Mesendoderm (in vitro differentiated cells): ENCODE data around the gene STUB1.

ENCODE experiments used
- DNase-seq: peaks from one replicate; pipeline ENCODE4 v3.0.0; 2013
- H2AK5ac ChIP-seq: 2 replicates; pipeline ENCODE4 v1.6.1; 2013; ENCODE audit warnings: low read length, inconsistent platforms
- H2BK120ac ChIP-seq: 2 replicates; pipeline ENCODE4 v1.6.1; 2013; ENCODE audit warnings: low read depth, mild to moderate bottlenecking, low read length, moderate library complexity, mixed read lengths
- H2BK15ac ChIP-seq: replicated peaks from 2 replicates; pipeline ENCODE4 v1.6.1; 2013; ENCODE audit warnings: low read depth, mild to moderate bottlenecking, moderate library complexity
- H2BK5ac ChIP-seq: 2 replicates; pipeline ENCODE4 v1.6.1; 2013; ENCODE audit warnings: low read length, inconsistent platforms
- H3K18ac ChIP-seq: 2 replicates; pipeline ENCODE4 v1.6.1; 2013; ENCODE audit warnings: mild to moderate bottlenecking, low read length, mixed read lengths
- H3K23ac ChIP-seq: one replicate; pipeline ENCODE4 v1.6.1; 2013; ENCODE audit warnings: low read length
- H3K27ac ChIP-seq: 2 replicates; pipeline ENCODE4 v1.5.1; 2013; ENCODE audit warnings: low read depth, mild to moderate bottlenecking, inconsistent platforms, low read length, moderate library complexity
- H3K27me3 ChIP-seq: 2 replicates; pipeline ENCODE4 v1.6.1; 2013; ENCODE audit warnings: low read length, control low read depth, mild to moderate bottlenecking, inconsistent platforms; ENCODE audit not compliant: insufficient read depth, poor library complexity
- H3K36me3 ChIP-seq: 2 replicates; pipeline ENCODE4 v1.6.1; 2013; ENCODE audit warnings: low read length, inconsistent platforms; ENCODE audit not compliant: control insufficient read depth, insufficient read depth
- H3K4ac ChIP-seq: one replicate; pipeline ENCODE4 v1.6.1; 2013; ENCODE audit warnings: low read depth, mild to moderate bottlenecking, low read length, moderate library complexity
- H3K4me1 ChIP-seq: 2 replicates; pipeline ENCODE4 v1.6.1; 2013; ENCODE audit warnings: low read depth, low read length, inconsistent platforms; ENCODE audit not compliant: control insufficient read depth
- H3K4me2 ChIP-seq: 2 replicates; pipeline ENCODE4 v1.6.1; 2013; ENCODE audit warnings: low read length
- H3K4me3 ChIP-seq: 2 replicates; pipeline ENCODE4 v1.5.1; 2013; ENCODE audit warnings: mild to moderate bottlenecking, low read length
- H3K56ac ChIP-seq: one replicate; pipeline ENCODE4 v1.6.1; 2013; ENCODE audit warnings: low read length
- H3K79me1 ChIP-seq: 2 replicates; pipeline ENCODE4 v1.6.1; 2013; ENCODE audit warnings: low read length, inconsistent platforms
- H3K79me2 ChIP-seq: 2 replicates; pipeline ENCODE4 v1.6.1; 2013; ENCODE audit warnings: mild to moderate bottlenecking, low read length; ENCODE audit not compliant: control insufficient read depth, insufficient read depth
- H3K9ac ChIP-seq: 2 replicates; pipeline ENCODE4 v1.6.1; 2013; ENCODE audit warnings: low read length, inconsistent platforms
- H4K5ac ChIP-seq: one replicate; pipeline ENCODE4 v1.6.1; 2013; ENCODE audit warnings: low read length
- H4K8ac ChIP-seq: one replicate; pipeline ENCODE4 v1.6.1; 2013; ENCODE audit warnings: low read depth, mild to moderate bottlenecking, control low read depth, low read length, moderate library complexity
- whole genome bisulfite sequencing: extraction: QIAGEN DNeasy Blood & Tissue Kit; methylation state at CpG from one replicate; pipeline ENCODE4 v1.1.7; 2013; ENCODE audit warnings: low lambda C conversion rate, missing lambda C conversion rate; ENCODE audit not compliant: insufficient coverage; ENCODE audit errors: extremely low coverage; 5-methylcytosine and 5-hydroxymethylcytosine counted together

The STUB1 gene

DNA sequence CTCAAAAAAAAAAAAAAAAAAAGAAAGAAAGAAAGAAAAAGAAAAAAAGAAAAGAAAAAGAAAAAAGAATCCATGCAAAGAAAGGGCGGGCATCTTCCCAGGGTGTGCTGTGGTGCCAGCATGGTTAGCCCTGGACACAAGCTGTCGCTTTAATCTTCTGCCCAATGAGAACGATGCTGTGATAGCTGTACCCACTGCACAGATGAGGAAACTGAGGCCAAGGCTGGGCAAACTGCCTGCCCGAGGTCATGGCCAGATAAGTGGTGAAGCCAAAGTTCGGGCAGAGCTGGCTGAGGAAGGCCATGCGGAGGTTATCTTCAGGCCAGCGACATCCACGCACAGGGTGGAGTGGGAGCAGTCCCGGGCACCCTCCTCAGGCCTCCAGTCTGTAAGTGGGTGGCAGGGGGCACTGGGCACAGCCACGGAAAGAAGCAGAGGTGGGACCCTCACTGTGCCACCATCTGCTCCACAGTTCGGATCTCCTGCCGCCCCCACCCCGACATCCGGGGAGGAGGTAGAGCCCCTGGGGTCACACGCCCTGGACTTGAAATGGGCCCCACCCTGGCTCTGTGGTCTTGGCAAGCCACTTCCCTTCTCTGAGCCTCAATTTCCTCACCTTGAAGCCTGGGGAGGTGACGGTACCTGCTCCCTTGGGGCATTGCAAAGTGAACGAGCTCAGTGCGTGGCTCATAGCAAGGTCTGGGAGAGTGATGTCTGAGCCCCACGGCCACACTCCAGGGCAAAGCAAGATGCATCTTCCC is 18.9 kb downstream of the STUB1 start:
- DNase-seq: no peak
- Histone ChIP-seq H3K9ac (no peak overlapping the region), H4K8ac (no peak overlapping the region), H3K4ac (no peak overlapping the region), H3K79me2 (no peaks in the 10 kb centered on the region), H3K4me2 (no peak overlapping the region), H3K27ac (no peak overlapping the region), H3K4me3 (no peak overlapping the region), H3K4me1 (no peaks in the 10 kb centered on the region), H2BK5ac (no peak overlapping the region), H3K56ac (no peak overlapping the region), H2AK5ac (no peak overlapping the region), H3K79me1 (no peaks in the 10 kb centered on the region), H3K36me3 (no peaks in the 10 kb centered on the region), H3K18ac (no peak overlapping the region), H3K23ac (no peak overlapping the region), H4K5ac (no peak overlapping the region), H2BK120ac (no peak overlapping the region), H2BK15ac (no peak overlapping the region), H3K27me3 (peaks cover 32% of the 10 kb centered on the region)
- no CpG with 5 or more reads among the region's 19 CpGs for WGBS

DNA sequence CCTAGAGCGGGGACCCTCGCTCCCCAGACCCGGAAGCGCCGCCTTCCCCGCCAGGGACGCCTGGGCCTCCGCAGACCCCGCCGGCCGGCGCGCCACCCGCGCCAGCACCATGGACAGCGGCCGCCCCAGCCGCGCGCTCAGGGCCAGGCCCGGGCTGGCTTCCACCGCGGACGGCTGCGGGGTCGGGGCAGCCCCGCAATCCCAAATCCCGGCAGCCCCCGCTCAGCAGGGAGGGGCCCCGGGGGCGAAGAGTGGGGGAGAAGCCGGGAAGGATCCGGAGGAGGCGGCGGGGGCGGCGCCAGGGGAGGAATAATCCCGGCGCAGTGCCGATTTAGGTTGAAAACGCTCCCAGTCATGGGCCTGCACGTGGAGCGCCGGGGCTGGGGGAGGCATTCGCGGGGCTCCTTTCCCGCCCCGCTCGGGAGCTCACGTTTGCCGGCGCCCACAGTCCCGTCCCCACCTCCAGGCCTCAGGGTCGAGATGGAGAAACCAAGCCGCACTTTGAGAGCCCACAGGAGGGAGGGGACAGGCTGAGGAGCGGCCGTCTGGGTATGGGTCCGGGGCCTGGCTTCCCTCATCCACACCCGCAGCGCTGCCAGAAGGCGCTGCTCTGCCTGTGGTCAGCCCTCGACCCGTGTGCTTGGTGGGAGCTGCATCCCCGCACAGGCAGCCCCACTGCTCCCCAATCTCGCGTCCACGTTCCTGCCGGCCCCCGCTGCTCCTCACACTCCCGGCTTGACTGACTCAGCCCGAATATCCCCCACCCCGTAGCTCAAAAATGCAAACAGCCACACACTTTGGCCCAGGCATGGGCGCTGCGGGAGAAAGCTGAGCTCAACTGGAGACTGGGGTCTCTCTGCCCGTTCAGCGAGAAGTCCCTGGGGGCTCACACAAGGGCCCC is 20.7 kb downstream of the STUB1 start:
- no CpG with 5 or more reads among the region's 76 CpGs for WGBS
- peak; percentile 50 for DNase-seq
- no peak overlapping the region for H3K27ac ChIP-seq

GRCh38 chr16:702341-702740 is 22.1 kb downstream of the STUB1 start:
- H3K27ac ChIP-seq: no peak overlapping the region
- DNase-seq: no peak

More for the DNA sequence above, 20.7 kb downstream of the STUB1 start:
- Histone ChIP-seq H2BK5ac (no peak overlapping the region), H3K23ac (no peak overlapping the region), H3K36me3 (no peaks in the 10 kb centered on the region), H4K5ac (no peak overlapping the region), H3K56ac (no peak overlapping the region), H2BK120ac (no peak overlapping the region), H3K79me2 (no peaks in the 10 kb centered on the region), H4K8ac (no peak overlapping the region), H3K27me3 (peaks cover 28% of the 10 kb centered on the region), H3K79me1 (no peaks in the 10 kb centered on the region), H3K4me2 (no peak overlapping the region), H3K4me3 (no peak overlapping the region), H2AK5ac (no peak overlapping the region), H3K4me1 (no peaks in the 10 kb centered on the region), H3K9ac (no peak overlapping the region), H3K4ac (no peak overlapping the region), H3K18ac (no peak overlapping the region), H2BK15ac (no peak overlapping the region)

DNA sequence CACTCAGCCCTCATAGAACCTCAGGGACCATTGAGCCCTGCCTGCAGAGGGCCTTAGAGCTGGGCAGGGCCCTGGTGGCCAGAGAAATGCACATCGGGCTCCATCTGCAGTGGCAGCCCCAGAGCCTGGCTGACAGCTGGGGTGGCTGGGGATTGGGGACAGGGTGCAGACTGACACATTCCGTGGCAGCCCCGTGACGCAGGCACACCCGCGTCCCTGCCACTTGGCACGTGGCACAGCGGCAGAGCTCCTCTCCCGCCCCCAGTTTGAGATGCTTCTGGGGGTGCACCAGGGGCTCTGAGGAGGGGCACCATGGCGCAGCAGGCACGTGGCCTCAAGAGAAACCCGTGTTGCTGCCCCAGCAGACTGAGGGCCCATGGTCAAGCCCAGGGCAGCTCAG is 23.2 kb downstream of the STUB1 start:
- Histone ChIP-seq H3K9ac (no peak overlapping the region), H3K27me3 (peaks cover 40% of the 10 kb centered on the region), H3K56ac (no peak overlapping the region), H2BK5ac (no peak overlapping the region), H3K18ac (no peak overlapping the region), H3K36me3 (no peaks in the 10 kb centered on the region), H3K4me1 (no peaks in the 10 kb centered on the region), H2BK15ac (no peak overlapping the region), H3K27ac (no peak overlapping the region), H4K5ac (no peak overlapping the region), H2AK5ac (no peak overlapping the region), H3K4ac (no peak overlapping the region), H2BK120ac (no peak overlapping the region), H3K79me1 (no peaks in the 10 kb centered on the region), H4K8ac (no peak overlapping the region), H3K79me2 (no peaks in the 10 kb centered on the region), H3K4me3 (no peak overlapping the region), H3K23ac (no peak overlapping the region), H3K4me2 (no peak overlapping the region)
- no peak for DNase-seq
- no CpG with 5 or more reads among the region's 12 CpGs for WGBS

More at GRCh38 chr16:702341-702740, 22.1 kb downstream of the STUB1 start:
- Histone ChIP-seq H3K18ac (no peak overlapping the region), H3K4me1 (no peaks in the 10 kb centered on the region), H2BK5ac (no peak overlapping the region), H3K4ac (no peak overlapping the region), H3K79me2 (no peaks in the 10 kb centered on the region), H4K8ac (no peak overlapping the region), H3K36me3 (no peaks in the 10 kb centered on the region), H3K27me3 (peaks cover 40% of the 10 kb centered on the region), H3K4me2 (no peak overlapping the region), H2BK120ac (no peak overlapping the region), H3K56ac (no peak overlapping the region), H2AK5ac (no peak overlapping the region), H2BK15ac (no peak overlapping the region), H3K9ac (no peak overlapping the region), H3K79me1 (no peaks in the 10 kb centered on the region), H3K4me3 (no peak overlapping the region), H3K23ac (no peak overlapping the region), H4K5ac (no peak overlapping the region)
- no CpG with 5 or more reads among the region's 19 CpGs for WGBS

DNA sequence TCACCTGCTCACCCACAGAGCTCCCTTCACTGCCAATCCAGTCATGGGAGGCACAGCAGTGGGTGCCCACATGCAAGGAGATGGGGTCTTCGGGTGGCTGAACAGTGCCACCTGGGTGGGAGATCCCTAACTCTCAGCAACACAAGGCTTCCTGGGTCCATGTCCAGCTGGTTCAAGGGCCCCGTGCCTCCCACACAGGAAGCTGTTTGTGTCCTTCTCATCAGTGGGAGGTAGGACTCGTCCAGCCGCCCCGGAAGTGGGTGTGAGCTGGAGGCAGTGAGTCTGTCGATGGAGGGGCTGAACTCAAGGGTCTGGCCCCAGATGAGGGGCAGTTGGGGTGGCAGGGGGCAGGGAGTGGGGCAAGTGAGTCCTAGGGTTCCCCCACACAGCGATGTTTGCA is 23.8 kb downstream of the STUB1 start:
- no peak overlapping the region for H3K4me2 ChIP-seq
- H3K36me3 ChIP-seq: no peaks in the 10 kb centered on the region
- no peak overlapping the region for H3K4me3 ChIP-seq
- DNase-seq: no peak
- H2BK5ac ChIP-seq: no peak overlapping the region
- H3K9ac ChIP-seq: no peak overlapping the region
- no peak overlapping the region for H4K8ac ChIP-seq
- no peaks in the 10 kb centered on the region for H3K79me1 ChIP-seq
- no peaks in the 10 kb centered on the region for H3K79me2 ChIP-seq
- no peaks in the 10 kb centered on the region for H3K4me1 ChIP-seq
- H3K27me3 ChIP-seq: peaks cover 40% of the 10 kb centered on the region
- no peak overlapping the region for H2BK120ac ChIP-seq
- no peak overlapping the region for H3K27ac ChIP-seq
- no peak overlapping the region for H3K18ac ChIP-seq
- H3K4ac ChIP-seq: no peak overlapping the region
- no peak overlapping the region for H2AK5ac ChIP-seq
- no peak overlapping the region for H2BK15ac ChIP-seq
- H3K23ac ChIP-seq: no peak overlapping the region
- no peak overlapping the region for H3K56ac ChIP-seq
- no peak overlapping the region for H4K5ac ChIP-seq
- WGBS: no CpG with 5 or more reads among the region's 7 CpGs
